ENCODE data around the gene POU2F3. TPM values are rescaled to one million over a fixed set of nuclear protein-coding genes. Genes with fewer than 3 reads are reported as not detected.

Gene POU2F3
- total RNA-seq, 1 donor from 2014 or later = 1.4 TPM

DNA sequence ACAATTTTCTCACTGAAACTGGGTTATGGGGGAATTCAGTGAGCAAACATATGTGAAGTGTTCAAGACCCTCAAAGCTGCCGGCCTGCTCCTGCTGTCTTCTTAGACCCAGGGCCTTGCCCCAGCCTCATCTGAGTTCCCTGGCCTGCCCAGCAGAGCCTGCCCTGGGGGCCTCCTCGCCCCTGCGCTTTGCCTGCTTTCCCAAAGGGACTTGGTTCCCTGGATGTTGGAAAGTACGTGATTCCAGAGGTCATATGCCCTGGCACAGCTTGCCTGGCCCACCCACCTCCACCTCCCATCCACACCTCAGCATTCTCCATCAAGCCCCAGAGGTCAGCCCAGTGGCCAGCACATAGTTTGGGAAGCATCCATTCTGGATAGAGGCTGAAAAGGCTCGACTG lies 13.7 kb upstream of the POU2F3 start:
- H3K4me3 ChIP-seq (ENCODE audit: low read depth, low read length) = no peak overlapping the region
- no peak for DNase-seq (ENCODE audit: low read depth)
- TF ChIP-seq, protein P1, sequence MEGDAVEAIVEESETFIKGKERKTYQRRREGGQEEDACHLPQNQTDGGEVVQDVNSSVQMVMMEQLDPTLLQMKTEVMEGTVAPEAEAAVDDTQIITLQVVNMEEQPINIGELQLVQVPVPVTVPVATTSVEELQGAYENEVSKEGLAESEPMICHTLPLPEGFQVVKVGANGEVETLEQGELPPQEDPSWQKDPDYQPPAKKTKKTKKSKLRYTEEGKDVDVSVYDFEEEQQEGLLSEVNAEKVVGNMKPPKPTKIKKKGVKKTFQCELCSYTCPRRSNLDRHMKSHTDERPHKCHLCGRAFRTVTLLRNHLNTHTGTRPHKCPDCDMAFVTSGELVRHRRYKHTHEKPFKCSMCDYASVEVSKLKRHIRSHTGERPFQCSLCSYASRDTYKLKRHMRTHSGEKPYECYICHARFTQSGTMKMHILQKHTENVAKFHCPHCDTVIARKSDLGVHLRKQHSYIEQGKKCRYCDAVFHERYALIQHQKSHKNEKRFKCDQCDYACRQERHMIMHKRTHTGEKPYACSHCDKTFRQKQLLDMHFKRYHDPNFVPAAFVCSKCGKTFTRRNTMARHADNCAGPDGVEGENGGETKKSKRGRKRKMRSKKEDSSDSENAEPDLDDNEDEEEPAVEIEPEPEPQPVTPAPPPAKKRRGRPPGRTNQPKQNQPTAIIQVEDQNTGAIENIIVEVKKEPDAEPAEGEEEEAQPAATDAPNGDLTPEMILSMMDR (conservative IDR thresholded peaks at IDR 0.05; ENCODE audit: low read depth, low read length) = no peak

DNA sequence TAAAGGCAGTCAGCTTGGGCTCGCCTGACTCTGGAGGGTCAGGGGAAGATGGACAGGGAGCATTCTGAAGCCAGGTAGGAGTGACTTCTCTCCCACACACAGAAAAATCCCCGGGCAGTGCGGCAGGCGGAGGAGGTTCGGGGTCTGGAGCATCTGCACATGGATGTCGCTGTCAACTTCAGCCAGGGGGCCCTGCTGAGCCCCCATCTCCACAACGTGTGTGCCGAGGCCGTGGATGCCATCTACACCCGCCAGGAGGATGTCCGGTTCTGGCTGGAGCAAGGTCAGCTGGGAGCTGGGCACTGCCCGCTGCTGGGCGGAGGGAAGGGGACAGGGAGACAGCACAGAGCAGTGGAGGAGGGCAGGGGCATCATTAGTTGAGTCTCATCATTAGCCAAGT lies 13.2 kb upstream of the POU2F3 start:
- no peak overlapping the region for H3K4me3 ChIP-seq (ENCODE audit: low read depth, low read length)
- TF ChIP-seq, protein P1 (conservative IDR thresholded peaks at IDR 0.05; ENCODE audit: low read depth, low read length) = no peak
- no peak for DNase-seq (ENCODE audit: low read depth)

DNA sequence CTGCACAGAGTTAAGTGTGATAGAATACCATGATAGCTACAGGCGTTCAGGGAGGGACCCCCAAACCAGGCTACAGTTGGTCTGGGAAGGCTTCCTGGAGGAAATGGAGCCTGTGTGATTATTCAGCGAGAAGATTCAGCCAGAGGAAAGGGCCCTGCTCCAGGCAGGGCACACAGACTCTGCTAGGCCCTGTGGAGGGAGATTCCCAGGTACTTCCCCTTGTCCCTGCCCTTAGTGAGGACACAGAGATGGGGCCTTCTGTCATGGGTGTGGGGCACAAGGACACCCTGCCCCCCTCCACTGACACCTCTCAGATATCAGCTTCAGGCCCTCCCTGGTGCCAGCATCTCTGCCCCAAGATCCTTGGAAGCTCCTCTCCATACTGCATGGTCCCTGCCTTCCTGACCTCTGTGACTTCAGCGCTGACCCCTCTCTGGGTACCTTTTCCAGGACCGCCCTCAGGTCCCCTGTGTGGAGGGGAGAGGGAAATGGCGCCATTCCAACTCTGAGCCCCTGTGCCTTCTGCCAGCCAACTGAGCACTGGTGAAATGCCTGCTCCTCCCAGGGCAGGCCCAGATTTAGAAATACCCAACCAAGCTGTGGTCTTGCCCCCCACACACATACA lies 12.6 kb upstream of the POU2F3 start:
- no peak overlapping the region for H3K4me3 ChIP-seq (ENCODE audit: low read depth, low read length)
- TF ChIP-seq, protein P1 (conservative IDR thresholded peaks at IDR 0.05; ENCODE audit: low read depth, low read length) = no peak
- no peak for DNase-seq (ENCODE audit: low read depth)

DNA sequence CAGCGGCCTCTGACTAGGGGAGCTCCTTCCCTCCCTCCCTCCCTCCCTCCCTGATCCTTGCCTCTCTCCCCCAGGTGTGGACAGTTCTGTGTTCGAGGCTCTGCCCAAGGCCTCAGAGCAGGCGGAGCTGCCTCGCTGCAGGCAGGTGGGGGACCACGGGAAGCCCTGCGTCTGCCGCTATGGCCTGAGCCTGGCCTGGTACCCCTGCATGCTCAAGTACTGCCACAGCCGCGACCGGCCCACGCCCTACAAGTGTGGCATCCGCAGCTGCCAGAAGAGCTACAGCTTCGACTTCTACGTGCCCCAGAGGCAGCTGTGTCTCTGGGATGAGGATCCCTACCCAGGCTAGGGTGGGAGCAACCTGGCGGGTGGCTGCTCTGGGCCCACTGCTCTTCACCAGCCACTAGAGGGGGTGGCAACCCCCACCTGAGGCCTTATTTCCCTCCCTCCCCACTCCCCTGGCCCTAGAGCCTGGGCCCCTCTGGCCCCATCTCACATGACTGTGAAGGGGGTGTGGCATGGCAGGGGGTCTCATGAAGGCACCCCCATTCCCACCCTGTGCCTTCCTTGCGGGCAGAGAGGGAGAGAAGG lies 11.1 kb upstream of the POU2F3 start:
- no peak overlapping the region for H3K4me3 ChIP-seq (ENCODE audit: low read depth, low read length)
- DNase-seq (ENCODE audit: low read depth) = no peak
- TF ChIP-seq, protein P1 (conservative IDR thresholded peaks at IDR 0.05; ENCODE audit: low read depth, low read length) = peak; percentile 38

DNA sequence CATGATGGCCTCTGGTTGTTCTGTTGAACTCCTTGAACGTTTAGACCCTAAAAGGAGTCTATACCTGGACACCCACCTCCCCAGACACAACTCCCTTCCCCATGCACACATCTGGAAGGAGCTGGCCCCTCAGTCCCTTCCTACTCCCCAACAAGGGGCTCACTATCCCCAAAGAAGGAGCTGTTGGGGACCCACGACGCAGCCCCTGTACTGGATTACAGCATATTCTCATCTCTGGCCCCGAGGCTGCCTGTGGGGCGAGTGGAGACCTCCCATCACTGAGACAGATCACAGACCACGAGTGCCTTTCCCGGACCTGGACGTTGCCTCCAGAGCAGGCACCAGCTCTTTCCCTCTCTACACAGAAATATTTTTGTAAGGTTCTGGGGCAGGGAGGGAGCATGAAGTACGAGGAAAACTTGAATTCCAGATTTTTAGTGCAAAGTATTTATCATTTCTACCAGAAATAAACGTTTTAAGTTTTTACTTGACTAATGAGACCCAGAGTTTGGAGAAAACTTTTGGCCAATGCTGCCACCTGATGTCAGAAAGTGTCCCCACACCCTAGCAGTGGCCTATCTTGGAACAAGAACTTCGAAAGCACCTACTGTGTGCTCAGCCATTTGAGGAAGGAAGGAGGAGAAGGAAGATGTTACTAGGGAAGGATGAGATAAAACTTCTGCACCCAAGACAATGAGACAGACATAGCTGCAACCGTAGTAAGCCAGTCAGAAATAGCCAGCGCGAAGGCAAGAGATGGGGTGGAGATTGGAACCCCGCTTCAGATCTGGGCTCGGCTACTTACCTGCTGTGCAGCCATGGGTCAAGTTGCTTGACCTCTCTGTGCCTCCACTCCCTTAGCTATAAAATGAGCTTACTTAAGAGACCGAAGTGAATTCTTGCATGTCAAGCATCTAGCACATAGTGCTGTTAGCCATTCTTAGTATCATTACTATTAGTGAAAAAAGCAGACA lies 10.2 kb upstream of the POU2F3 start:
- TF ChIP-seq, protein P1 (conservative IDR thresholded peaks at IDR 0.05; ENCODE audit: low read depth, low read length) = peak; percentile 75
- DNase-seq (ENCODE audit: low read depth) = no peak

DNA sequence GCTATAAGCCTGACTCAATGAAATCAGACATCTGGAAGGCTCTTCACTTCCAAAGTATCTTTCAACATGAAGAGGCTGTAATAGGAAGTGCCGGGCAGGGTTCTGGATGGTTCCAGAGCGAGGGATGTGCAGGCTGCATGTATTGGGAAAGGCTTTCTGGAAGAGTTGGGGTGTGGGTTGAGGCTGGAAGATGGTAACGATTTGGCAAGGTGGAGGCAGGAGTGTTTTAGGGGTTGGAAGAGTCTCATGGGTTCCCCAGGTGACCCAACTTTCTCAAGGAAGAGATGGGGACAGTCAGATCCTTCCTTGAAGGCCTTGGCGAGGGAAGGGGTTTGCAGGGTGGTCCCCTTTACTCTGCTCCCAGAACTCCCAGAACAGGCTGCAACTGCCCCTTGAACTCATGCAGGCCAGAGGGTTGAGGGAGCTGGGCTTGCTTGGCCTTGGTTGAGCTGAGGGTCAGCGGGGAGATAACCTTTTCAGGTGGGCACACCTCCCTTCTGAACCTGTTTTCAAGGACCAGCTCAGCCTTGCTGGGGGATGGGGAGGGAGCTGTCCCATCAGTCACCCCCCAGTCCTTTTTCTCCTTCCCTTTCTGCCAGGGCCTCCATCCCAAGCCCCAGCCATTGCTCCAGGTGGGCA lies 9.4 kb upstream of the POU2F3 start:
- TF ChIP-seq, protein P1 (conservative IDR thresholded peaks at IDR 0.05; ENCODE audit: low read depth, low read length) = no peak
- no peak for DNase-seq (ENCODE audit: low read depth)
- H3K4me3 ChIP-seq (ENCODE audit: low read depth, low read length) = no peak overlapping the region

More for the DNA sequence above, 10.2 kb upstream of the POU2F3 start:
- H3K4me3 ChIP-seq (ENCODE audit: low read depth, low read length) = no peak overlapping the region

All from epithelial cell of proximal tubule (primary cell).